Activated CD8-positive, alpha-beta memory T cell treated with anti-CD3 and anti-CD28 coated beads for 36 hours (primary cell): ENCODE data around the gene CXCR6. TPM values are rescaled to one million over a fixed set of nuclear protein-coding genes. Genes with fewer than 3 reads are reported as not detected.

ENCODE experiments used
- CTCF ChIA-PET: fragments of 350-600 bp; sonication (Branson Sonifier 250); formaldehyde crosslinking; loops from one replicate; lab custom pipeline; 2021; ENCODE audit warnings: antibody characterized with exemption; lab: Charles Lee
- POLR2A ChIA-PET: fragments of 350-600 bp; sonication (Branson Sonifier 250); formaldehyde crosslinking; loops from one replicate; lab custom pipeline; 2021; ENCODE audit warnings: antibody characterized with exemption; lab: Charles Lee
- total RNA-seq, 2 experiments: library from RNA; stranded (reverse); gene quantifications; one replicate each; pipeline ENCODE4 v1.2.3, GENCODE V29; 2021

The CXCR6 gene
- total RNA-seq, 2 experiments from 2014 or later, result 8.0 to 8.8 TPM

- CTCF ChIA-PET, result interaction anchor here (1.1 kb wide), 1 partner anchor 108 kb away, joined by 3 read pairs; no protein-coding TSS in a partner anchor
Observed at GRCh38 chr3:45955706-45956105, 12.4 kb downstream of the CXCR6 start.

GRCh38 chr3:45957586-45957985 lies 14.3 kb downstream of the CXCR6 start:
- POLR2A ChIA-PET, result no interaction called here
- CTCF ChIA-PET, result interaction anchor here (1.0 kb wide), 1 partner anchor 421 kb away, joined by 3 read pairs; no protein-coding TSS in a partner anchor

More at GRCh38 chr3:45955706-45956105, 12.4 kb downstream of the CXCR6 start:
- POLR2A ChIA-PET, result no interaction called here

GRCh38 chr3:45958321-45958791 lies 15.1 kb downstream of the CXCR6 start:
- POLR2A ChIA-PET, result no interaction called here
- CTCF ChIA-PET, result interaction anchor here (1.0 to 2.1 kb wide), 2 partner anchors 18 to 420 kb away, joined by 3 to 6 read pairs; no protein-coding TSS in a partner anchor

- POLR2A ChIA-PET, result no interaction called here
- CTCF ChIA-PET, result interaction anchor here (0.6 to 2.1 kb wide), 3 partner anchors 17 to 119 kb away, joined by 3 to 6 read pairs (median 3); no protein-coding TSS in a partner anchor
Observed at GRCh38 chr3:45959201-45959600, 15.9 kb downstream of the CXCR6 start.

- POLR2A ChIA-PET, result no interaction called here
- CTCF ChIA-PET, result interaction anchor here (0.9 to 2.1 kb wide), 3 partner anchors 16 to 118 kb away, joined by 3 to 6 read pairs (median 3); no protein-coding TSS in a partner anchor
Observed at GRCh38 chr3:45960289-45960688, 17.0 kb downstream of the CXCR6 start.

DNA sequence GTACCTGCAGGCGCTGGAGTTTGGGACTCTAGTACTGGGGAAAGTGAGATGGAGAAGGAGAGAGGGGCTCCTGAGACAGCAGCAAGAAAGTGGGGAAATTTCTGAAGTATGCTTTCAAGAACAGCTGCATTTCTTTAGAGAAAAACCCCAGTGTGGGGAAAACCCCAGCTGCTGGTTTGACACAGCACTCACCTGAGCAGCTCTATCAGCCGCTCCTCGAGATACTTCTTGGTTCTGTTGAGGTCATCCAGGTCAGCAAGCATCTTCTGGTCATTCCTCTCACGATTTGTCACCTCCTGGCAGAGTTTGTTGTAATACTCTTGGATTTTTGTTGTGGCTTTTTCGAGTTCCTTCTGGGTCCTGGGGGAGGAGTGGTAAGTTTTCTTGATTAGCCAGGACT lies 18.8 kb downstream of the CXCR6 start:
- ChIA-PET CTCF (interaction anchor here (0.5 to 1.7 kb wide), 6 partner anchors 11 to 118 kb away, joined by 3 to 6 read pairs (median 4); no protein-coding TSS in a partner anchor), POLR2A (interaction anchor here (0.6 to 1.2 kb wide), 2 partner anchors 14 to 18 kb away, joined by 3 to 5 read pairs; no protein-coding TSS in a partner anchor)

- CTCF ChIA-PET, result interaction anchor here (0.6 to 1.9 kb wide), 4 partner anchors 10 to 37 kb away, joined by 3 to 5 read pairs (median 4); no protein-coding TSS in a partner anchor
Observed at GRCh38 chr3:45964139-45964538, 20.9 kb downstream of the CXCR6 start.

GRCh38 chr3:45965253-45965652 lies 22.0 kb downstream of the CXCR6 start:
- POLR2A ChIA-PET, result interaction anchor here (0.8 to 2.2 kb wide), 4 partner anchors 8 to 15 kb away, joined by 3 to 11 read pairs (median 4); no protein-coding TSS in a partner anchor
- CTCF ChIA-PET, result interaction anchor here (0.7 to 1.9 kb wide), 9 partner anchors 14 to 404 kb away, joined by 3 to 6 read pairs (median 3); partner anchors contain the start of gene CXCR6

More at GRCh38 chr3:45964139-45964538, 20.9 kb downstream of the CXCR6 start:
- POLR2A ChIA-PET, result interaction anchor here (2.2 kb wide), 1 partner anchor 13 kb away, joined by 11 read pairs; no protein-coding TSS in a partner anchor

- ChIA-PET POLR2A (interaction anchor here (0.8 to 2.2 kb wide), 4 partner anchors 8 to 14 kb away, joined by 3 to 11 read pairs (median 4); no protein-coding TSS in a partner anchor), CTCF (interaction anchor here (0.8 to 1.9 kb wide), 8 partner anchors 15 to 403 kb away, joined by 3 to 6 read pairs (median 4); no protein-coding TSS in a partner anchor)
Observed at GRCh38 chr3:45965653-45966052, 22.4 kb downstream of the CXCR6 start.

GRCh38 chr3:45966371-45966791 lies 23.1 kb downstream of the CXCR6 start:
- CTCF ChIA-PET, result interaction anchor here (0.9 to 1.7 kb wide), 4 partner anchors 15 to 113 kb away, joined by 3 to 6 read pairs (median 4); no protein-coding TSS in a partner anchor
- POLR2A ChIA-PET, result interaction anchor here (0.9 to 1.3 kb wide), 2 partner anchors 9 to 14 kb away, joined by 3 to 4 read pairs; no protein-coding TSS in a partner anchor

DNA sequence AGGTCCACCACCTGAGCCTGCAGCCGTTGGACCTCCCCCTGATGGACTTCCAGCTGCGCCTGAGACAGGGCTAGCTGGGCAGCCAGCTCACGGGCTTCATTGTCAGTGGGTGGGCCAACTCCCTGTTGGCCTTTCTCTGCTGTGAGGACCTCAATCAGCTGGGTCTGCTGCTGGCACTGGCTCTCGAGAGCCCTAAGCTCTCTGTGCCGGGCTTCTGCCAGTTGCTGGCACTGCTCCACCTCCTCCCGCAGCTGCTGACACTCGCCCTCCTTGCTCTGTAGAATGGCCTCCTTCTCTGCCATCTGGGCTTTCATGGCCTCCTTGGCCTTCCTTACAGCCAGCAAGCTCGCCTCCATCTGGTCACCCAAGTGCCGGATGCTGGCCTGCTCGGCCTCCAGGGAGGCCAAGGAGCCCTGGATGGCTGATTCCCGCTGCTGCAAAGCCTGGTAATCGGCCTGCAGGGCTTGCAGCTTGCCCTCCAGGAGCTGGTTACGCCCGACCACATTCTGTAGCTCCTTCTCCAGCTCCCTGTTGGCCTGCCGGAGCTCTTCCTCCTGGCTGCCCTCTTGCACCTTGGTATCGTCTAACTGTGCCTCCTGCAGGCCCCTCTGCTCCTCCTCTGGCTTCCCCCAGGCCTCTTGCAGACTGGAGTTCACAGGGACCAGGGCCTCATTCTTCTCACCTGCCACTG lies 23.8 kb downstream of the CXCR6 start:
- ChIA-PET POLR2A (interaction anchor here (0.9 kb wide), 1 partner anchor 9 kb away, joined by 3 read pairs; no protein-coding TSS in a partner anchor), CTCF (interaction anchor here (0.6 to 1.1 kb wide), 3 partner anchors 43 to 112 kb away, joined by 3 to 4 read pairs (median 3); no protein-coding TSS in a partner anchor)

GRCh38 chr3:45967724-45968123 lies 24.5 kb downstream of the CXCR6 start:
- POLR2A ChIA-PET, result no interaction called here
- CTCF ChIA-PET, result interaction anchor here (1.0 to 1.1 kb wide), 2 partner anchors 101 to 111 kb away, joined by 3 to 4 read pairs; no protein-coding TSS in a partner anchor

DNA sequence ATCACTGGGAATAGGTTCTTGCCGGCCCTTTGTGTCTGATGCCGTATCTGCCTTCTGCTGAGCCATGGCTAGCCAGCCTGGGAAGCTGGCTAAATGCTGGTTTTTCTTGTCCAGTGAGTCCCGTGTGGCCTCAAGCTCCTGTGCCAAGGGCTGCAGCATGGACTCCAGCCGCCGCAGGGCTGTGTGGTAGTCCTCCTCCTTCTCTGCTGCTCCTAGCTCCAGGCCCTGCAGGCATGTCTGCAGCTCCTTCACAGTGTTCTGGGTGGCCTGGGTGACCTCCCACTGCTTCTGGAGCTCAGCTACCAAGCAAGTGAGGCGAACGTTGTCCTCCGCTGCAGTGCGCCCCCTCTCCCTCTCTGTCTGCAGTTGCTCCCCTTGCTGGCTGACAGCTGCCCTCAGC lies 24.9 kb downstream of the CXCR6 start:
- CTCF ChIA-PET, result interaction anchor here (1.1 kb wide), 1 partner anchor 100 kb away, joined by 3 read pairs; no protein-coding TSS in a partner anchor

GRCh38 chr3:45968706-45969105 lies 25.4 kb downstream of the CXCR6 start:
- ChIA-PET POLR2A (no interaction called here), CTCF (interaction anchor here (1.1 kb wide), 1 partner anchor 110 kb away, joined by 3 read pairs; no protein-coding TSS in a partner anchor)

More for the DNA sequence above, 24.9 kb downstream of the CXCR6 start:
- POLR2A ChIA-PET, result no interaction called here

GRCh38 chr3:45969116-45969515 lies 25.9 kb downstream of the CXCR6 start:
- POLR2A ChIA-PET, result no interaction called here
- CTCF ChIA-PET, result interaction anchor here (1.0 to 1.1 kb wide), 2 partner anchors 11 to 110 kb away, joined by 3 read pairs; no protein-coding TSS in a partner anchor

DNA sequence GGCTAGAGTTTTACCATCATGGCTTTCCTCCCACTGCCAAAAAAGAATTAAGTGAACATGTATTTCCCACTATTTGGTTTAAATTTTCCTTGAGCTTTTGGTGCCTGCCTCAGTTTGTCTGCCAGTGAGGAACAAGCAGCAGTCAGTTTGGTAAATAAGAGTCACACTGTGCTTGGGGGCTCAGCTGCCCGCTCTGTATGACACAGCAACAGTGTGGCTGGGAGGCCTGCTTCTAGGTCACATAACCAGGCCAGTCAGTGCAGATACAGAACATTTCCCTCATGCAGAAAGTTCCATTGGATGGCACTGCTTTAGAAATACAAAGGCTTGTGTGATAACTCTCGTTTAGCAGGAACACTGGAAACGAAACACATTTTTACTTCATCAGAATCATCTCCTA lies 26.7 kb downstream of the CXCR6 start:
- CTCF ChIA-PET, result interaction anchor here (1.0 kb wide), 1 partner anchor 10 kb away, joined by 3 read pairs; no protein-coding TSS in a partner anchor
- POLR2A ChIA-PET, result no interaction called here

- ChIA-PET CTCF (interaction anchor here (0.8 to 2.0 kb wide), 6 partner anchors 21 to 297 kb away, joined by 3 to 6 read pairs (median 3); no protein-coding TSS in a partner anchor), POLR2A (interaction anchor here (0.9 to 2.0 kb wide), 4 partner anchors 8 to 23 kb away, joined by 3 to 5 read pairs (median 3); partner anchors contain the start of gene FYCO1)
Observed at GRCh38 chr3:45972534-45973402, 29.5 kb downstream of the CXCR6 start.

DNA sequence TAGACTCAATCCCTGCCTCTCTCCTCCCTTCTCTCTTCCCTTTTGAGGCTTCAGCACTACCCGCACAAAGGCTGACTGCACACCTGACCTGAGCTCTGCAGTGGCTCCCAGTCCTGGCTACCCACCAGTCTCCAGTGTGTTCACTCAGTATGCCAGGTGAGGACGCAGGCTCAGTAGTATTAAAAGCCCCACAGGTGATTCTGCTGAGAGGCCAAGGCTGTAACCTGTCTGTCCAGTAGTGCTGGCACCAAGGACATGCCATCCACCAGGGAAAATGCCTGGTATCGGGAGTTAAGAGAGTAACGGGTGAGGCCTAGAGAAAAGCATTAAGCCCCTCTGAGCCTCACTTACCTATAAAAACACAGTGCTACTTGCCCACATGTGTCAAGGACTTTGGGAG lies 31.4 kb downstream of the CXCR6 start:
- ChIA-PET CTCF (no interaction called here), POLR2A (no interaction called here)
